ENCODE data around the gene SHISAL2B. TPM values are rescaled to one million over a fixed set of nuclear protein-coding genes. Genes with fewer than 3 reads are reported as not detected.
"Not testable (repeated sequence)": the region's sequence is repeated elsewhere in the genome, so short reads cannot be mapped to it uniquely, and the experiment has no call there.

SHISAL2B gene
- polyA plus RNA-seq (ENCODE audit: insufficient read length) = 0.40 TPM

GRCh38 chr5:64690417-64691151 lies at the start of gene SHISAL2B:
Gene SHISAL2B (plus strand): TSS chr5:64690503. CDS start chr5:64690624, 121 bp downstream.
- DNase-seq (ENCODE audit: low read depth) = no peak

- DNase-seq (ENCODE audit: low read depth) = no peak
These were observed 45.5 kb upstream of the SHISAL2B start for GRCh38 chr5:64644831-64645230.

GRCh38 chr5:64646169-64646568 lies 44.1 kb upstream of the SHISAL2B start:
- DNase-seq (ENCODE audit: low read depth) = no peak

GRCh38 chr5:64649512-64649911 lies 40.8 kb upstream of the SHISAL2B start:
- DNase-seq (ENCODE audit: low read depth) = no peak

GRCh38 chr5:64653766-64654560 lies 36.3 kb upstream of the SHISAL2B start:
- no peak for DNase-seq (ENCODE audit: low read depth)

GRCh38 chr5:64654561-64654938 lies 35.8 kb upstream of the SHISAL2B start:
- no peak for DNase-seq (ENCODE audit: low read depth)

- DNase-seq (ENCODE audit: low read depth) = no peak
These were observed 34.7 kb upstream of the SHISAL2B start for GRCh38 chr5:64655596-64655995.

- no peak for DNase-seq (ENCODE audit: low read depth)
These were observed 31.0 kb upstream of the SHISAL2B start for GRCh38 chr5:64659289-64659688.

GRCh38 chr5:64663181-64663580 lies 27.1 kb upstream of the SHISAL2B start:
- DNase-seq (ENCODE audit: low read depth) = not testable (repeated sequence)

- DNase-seq (ENCODE audit: low read depth) = no peak
These were observed 25.1 kb upstream of the SHISAL2B start for GRCh38 chr5:64665243-64665642.

GRCh38 chr5:64666078-64666477 lies 24.2 kb upstream of the SHISAL2B start:
- DNase-seq (ENCODE audit: low read depth) = no peak

GRCh38 chr5:64667068-64667467 lies 23.2 kb upstream of the SHISAL2B start:
- DNase-seq (ENCODE audit: low read depth) = no peak

GRCh38 chr5:64670277-64670676 lies 20.0 kb upstream of the SHISAL2B start:
- no peak for DNase-seq (ENCODE audit: low read depth)

GRCh38 chr5:64671678-64672077 lies 18.6 kb upstream of the SHISAL2B start:
- DNase-seq (ENCODE audit: low read depth) = no peak

GRCh38 chr5:64678374-64678773 lies 11.9 kb upstream of the SHISAL2B start:
- DNase-seq (ENCODE audit: low read depth) = no peak

- no peak for DNase-seq (ENCODE audit: low read depth)
These were observed 10.0 kb upstream of the SHISAL2B start for GRCh38 chr5:64680289-64680688.

GRCh38 chr5:64682608-64683007 lies 7.7 kb upstream of the SHISAL2B start:
- DNase-seq (ENCODE audit: low read depth) = no peak

GRCh38 chr5:64685866-64686265 lies 4.4 kb upstream of the SHISAL2B start:
- no peak for DNase-seq (ENCODE audit: low read depth)

- DNase-seq (ENCODE audit: low read depth) = no peak
These were observed 1.9 kb upstream of the SHISAL2B start for GRCh38 chr5:64688391-64688790.

- no peak for DNase-seq (ENCODE audit: low read depth)
These were observed 1.3 kb upstream of the SHISAL2B start for GRCh38 chr5:64688965-64689364.

GRCh38 chr5:64690104-64690416 lies 243 bp upstream of the SHISAL2B start:
- no peak for DNase-seq (ENCODE audit: low read depth)

- DNase-seq (ENCODE audit: low read depth) = no peak
These were observed 988 bp downstream of the SHISAL2B start for GRCh38 chr5:64691291-64691690.

- DNase-seq (ENCODE audit: low read depth) = no peak
These were observed 3.3 kb downstream of the SHISAL2B start for GRCh38 chr5:64693636-64694035.

All from forelimb muscle (tissue), 1 donor.